GM21526 (cell line): ENCODE data around the gene RIIAD1.

Experiments
- ATAC-seq: cut with Tn5 transposase; IDR thresholded peaks from one replicate; pipeline ENCODE4 v1.9.1; 2021; ENCODE audit warnings: moderate library complexity; ENCODE audit not compliant: unreplicated experiment, low FRiP score

RIIAD1 gene

DNA sequence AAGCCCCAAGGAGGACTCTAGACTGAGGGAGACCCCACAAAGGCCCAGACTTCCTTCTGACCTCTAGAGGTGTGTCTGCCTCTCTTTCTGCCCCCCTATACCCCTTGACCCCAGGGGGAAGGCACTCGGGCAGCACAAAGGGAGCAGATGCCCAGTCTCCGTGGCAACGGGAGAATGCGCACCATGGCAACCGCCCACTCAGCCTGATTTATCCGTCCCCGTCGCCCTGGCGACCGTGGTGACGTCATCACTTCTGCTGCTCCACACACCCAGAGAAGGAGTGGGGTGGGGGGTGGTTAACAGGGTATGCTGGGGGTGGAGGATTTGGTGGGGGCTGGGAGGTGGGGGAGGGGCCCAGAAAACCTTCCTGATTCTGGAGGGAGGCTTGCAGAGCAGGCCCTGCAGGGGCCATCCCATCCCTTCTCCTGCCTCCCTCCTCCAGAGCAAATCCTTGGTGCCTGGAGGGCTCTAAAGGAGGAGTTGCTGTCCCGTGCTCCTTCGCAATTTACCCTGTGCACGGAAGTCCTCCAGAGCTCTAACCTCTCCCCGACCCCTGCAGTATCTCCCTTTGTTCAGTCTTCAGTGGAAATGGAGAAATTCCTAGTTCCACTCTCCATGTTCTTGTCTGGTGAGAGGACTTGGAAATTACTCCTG is 11.0 kb upstream of the RIIAD1 start:
- ATAC-seq, result no peak

GRCh38 chr1:151711044-151711800 is 10.1 kb upstream of the RIIAD1 start:
- no peak for ATAC-seq

- no peak for ATAC-seq
Observed at GRCh38 chr1:151711951-151712350, 9.4 kb upstream of the RIIAD1 start.

DNA sequence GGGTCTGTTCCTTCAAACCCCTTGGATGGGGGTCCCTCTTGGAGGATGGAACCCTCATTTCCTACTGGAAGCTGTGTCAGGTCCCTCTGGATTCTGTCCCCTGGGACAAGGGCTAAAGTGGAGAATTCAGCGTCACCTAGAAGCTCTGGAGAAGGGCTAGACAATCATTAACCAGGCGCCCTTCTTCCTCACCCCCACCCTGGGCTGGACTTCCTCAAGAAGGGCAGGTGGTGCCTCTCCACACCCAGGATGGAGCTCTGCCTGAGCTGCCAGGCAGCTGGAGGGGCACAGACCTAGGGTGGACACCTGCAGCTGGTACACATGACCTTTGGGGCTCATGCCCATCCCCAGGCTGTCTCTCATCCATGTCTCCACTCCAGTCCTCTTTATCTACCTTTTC is 8.3 kb upstream of the RIIAD1 start:
- no peak for ATAC-seq

- ATAC-seq, result no peak
Observed at GRCh38 chr1:151713874-151714273, 7.4 kb upstream of the RIIAD1 start.

DNA sequence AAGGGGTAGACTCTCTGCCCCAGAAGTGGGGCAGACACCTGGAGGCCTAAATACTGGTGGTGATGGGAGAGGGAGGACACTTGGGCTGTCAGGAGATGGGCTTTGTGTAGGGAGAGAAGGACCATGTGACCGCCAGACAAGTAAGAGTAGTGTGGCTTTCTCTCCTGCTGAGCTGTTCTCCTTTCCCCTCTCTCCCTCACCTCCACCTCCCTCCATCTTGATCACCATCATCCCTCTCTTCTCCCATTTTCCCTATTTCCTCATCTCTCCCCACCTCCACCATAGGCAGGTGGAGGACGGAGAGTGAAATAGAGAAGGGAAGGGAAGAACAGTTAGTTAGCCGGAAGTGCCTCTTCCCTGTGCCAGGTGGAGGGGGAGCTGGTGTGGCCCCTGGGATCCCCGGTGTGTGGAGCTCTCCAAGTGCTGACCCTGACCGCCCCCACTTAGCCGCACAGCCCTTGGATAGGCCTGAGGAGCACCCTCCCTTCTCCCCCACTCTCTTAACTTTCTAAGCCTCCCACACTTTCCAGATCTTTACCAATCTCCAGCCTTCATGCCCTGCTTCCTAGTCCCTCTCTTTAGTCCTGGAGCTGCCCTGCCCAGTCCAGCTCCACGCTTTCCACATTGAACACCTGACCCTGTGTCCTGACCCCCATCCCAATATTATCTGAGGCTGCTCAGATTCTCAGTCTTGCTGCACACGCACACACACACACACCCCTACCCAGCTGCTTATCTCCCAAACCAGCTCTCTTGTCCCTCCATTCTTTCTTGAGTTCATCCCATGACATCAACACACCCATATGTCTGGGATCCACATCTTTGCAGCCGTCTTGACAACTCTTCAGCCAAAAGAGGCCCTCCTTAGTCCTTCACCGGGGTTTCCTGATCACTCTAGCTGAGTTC is 6.2 kb upstream of the RIIAD1 start:
- no peak for ATAC-seq

- ATAC-seq, result no peak
Observed at GRCh38 chr1:151715726-151716404, 5.5 kb upstream of the RIIAD1 start.

DNA sequence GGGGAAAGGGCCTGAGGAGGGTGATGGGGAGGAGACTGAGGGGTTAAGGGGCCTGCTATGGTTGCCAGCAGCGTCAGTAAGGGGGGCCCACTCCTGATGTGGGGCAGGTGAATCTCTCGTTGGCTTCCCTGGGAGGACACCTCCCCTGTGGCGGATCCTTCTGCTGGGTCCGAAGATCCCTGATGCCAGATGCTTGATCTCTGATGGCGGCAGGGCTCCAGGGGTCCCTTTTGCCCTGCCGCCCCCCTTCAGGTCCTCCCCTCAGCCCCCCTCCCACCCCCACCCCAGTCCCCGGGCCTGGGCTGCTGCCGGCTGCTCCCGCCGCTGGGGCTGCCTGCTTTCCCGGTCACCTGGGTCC is 4.9 kb upstream of the RIIAD1 start:
- no peak for ATAC-seq

- ATAC-seq, result no peak
Observed at GRCh38 chr1:151716771-151717631, 4.3 kb upstream of the RIIAD1 start, which contains the start of gene CELF3. TSS of gene CELF3 (minus strand) at chr1:151716803. CDS start at chr1:151716020, 783 bp downstream.

GRCh38 chr1:151718011-151718431 is 3.3 kb upstream of the RIIAD1 start:
- no peak for ATAC-seq

DNA sequence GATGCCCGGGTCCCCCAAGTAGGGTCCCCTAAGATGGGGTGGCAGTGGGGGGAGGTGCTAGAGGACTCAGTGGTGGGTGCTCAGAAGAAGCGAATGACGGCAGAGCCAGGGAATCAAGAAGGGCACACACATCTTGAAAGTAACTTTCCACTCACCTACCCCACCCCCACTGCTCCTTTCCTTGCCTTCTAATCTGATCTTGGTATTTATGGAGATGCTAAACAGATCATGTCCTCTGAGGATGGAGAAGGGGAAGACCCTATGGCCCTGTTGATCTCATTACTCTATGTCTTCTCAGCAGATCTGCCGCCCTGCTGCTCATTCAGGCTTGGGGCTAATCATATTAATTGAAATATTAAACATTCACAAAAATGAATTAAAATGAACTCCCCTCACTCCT is 2.7 kb upstream of the RIIAD1 start:
- no peak for ATAC-seq

DNA sequence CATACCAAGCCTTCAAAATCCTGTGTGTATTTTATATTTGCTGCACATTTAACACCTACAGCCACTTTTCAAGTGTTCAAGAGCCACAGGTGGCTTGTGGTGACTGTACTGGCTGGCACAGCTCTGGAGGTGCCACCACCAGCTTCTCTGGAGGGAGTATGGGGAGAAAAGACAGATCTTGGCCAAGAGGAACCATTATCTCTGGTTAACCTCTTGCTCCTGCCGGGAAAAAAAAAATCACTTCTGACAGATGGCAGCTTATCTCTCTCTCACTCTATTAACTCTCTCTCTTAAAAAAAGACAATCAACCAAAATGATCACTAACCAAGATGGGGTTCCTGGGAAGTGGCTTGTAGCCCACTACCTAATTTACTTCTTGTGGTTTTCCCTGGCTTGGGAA is 1.2 kb upstream of the RIIAD1 start:
- ATAC-seq, result no peak

- ATAC-seq, result no peak
Observed at GRCh38 chr1:151720554-151720953, 768 bp upstream of the RIIAD1 start.

GRCh38 chr1:151721788-151722510 is 627 bp downstream of the RIIAD1 start:
- ATAC-seq, result no peak

DNA sequence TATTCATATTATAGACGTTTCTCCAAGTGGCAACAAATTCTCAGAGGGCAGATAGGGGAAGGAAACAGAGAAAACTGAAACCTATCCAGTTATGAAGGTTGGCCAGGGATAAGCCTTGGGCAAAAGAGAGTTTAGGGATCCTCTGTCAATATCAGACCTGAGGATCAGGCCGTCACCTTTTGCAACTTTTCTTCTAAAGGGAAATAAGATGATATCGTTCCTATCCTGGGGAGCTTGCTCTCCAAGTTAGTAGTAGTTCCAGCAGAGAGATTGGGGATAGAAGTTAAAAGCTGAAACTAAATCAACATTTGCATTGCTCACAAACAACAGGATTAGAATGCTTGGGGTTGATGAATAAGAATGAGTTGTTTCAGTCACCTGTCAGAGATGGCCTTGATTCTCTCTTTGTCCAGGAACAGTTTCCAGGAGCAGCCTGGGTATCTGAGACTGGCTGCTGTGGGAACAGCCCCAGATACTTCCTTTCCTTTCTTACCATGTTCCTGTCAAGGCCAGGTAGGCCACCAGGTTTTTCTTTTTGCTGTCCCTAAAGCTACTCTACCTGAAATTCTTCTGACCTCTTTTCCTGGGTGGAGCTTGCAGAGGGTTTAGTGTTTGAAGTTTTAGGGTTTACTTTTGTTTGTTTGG is 2.5 kb downstream of the RIIAD1 start:
- ATAC-seq, result no peak

DNA sequence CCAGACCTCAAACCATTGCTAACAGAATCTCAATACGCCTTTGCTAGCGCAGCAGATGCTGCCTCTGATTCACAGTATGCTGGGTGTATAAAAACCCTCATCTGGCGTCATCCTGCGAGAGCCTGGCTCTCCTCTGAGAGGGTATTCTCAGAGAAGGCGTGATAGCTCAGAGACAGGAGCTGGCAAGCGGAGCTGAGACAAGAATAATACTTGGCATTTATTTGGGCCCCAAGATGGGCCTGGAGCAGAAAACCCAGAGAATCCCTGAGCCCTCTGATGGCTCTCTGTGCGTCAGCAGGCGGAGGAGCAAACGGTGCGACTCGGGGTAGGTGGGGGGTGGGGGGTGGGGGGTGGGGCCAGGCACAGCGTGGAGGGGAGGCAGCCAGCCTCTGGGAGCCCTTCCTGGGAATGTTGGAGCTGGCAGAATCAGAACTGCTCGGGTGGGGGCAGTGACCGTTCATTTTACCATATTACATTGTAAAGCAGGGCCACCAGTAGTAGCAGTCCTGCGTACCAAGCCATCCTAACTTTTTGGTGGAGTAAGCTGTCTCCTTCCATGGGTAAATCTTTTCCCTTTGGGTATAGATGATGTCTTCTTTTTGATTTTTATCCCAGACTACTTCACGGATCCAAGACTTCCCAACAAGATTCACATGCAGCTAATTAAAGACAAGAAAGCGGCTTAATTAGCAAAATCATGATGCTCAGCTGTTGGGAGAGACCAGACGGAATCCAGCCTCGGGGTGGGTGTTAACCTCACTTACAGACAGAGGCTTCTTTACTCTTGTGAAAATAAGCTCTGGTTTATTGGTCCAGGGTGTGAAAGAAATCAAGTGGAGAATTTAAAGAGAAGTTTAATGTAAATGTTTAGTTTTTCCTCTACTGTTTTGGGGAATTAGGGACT is 7.1 kb downstream of the RIIAD1 start:
- no peak for ATAC-seq

DNA sequence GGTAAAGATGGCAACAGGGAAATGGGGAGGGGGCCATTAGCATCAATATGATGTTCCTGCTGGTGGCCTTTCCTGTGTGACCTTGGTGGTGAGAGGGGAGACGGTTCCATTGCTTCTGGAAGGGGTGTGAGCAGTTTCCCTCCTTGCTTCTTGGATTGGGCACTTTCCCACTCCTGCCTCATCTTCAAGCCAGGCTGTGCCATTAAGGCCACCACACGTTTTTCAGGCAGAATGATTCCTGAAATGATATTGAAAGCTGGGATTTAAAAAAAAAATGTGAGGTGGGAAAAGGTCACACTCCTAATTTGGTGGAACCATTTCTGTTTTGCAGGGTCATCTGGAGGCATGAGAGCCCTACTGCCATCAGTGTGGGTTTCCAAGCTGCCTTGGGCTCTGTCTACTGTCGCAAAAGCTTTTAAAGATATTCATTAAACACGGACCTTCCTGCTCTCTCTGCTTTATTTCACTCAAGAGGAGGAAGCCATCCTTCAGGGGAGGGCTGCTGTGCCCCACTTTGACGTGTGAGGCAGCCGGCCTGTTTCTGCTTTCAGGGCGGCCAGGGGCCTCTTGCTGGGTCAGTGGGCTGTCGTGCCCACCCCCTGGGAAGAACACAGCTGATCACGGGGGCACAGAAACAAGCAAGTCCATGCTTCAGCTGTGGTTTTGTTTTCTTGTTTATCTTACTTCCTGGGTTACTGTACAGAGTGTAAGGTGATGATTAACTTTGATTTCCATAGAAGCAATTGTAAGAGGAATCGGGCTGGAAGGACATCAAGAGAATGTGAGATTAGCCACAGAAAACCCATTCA is 8.0 kb downstream of the RIIAD1 start:
- ATAC-seq, result no peak
